H1 (cell line): ENCODE measurements around the gene PKD2. TPM values are rescaled to one million over a fixed set of nuclear protein-coding genes. Genes with fewer than 3 reads are reported as not detected.

Source experiments
- KDM5A ChIP-seq: fragments of 200-600 bp; IDR thresholded peaks from 2 replicates; pipeline ENCODE4 v1.7.1; 2012; ENCODE audit warnings: mild to moderate bottlenecking, low read length, inconsistent platforms, mixed read lengths
- RFX5 ChIP-seq: IDR thresholded peaks from 2 replicates; pipeline ENCODE4 v1.6.1; 2011; ENCODE audit warnings: low read depth, low read length, improper control_type of control experiment, borderline replicate concordance
- RNF2 ChIP-seq: fragments of 200-900, 300-1000 bp; sonication (generic); IDR thresholded peaks from 2 replicates; pipeline ENCODE4 v1.7.1; 2016; ENCODE audit warnings: borderline replicate concordance, low read depth, mild to moderate bottlenecking, antibody characterized with exemption, low read length; ENCODE audit not compliant: poor library complexity, severe bottlenecking; ENCODE audit errors: missing control alignments
- TCF12 ChIP-seq: IDR thresholded peaks from 2 replicates; pipeline ENCODE4 v1.6.1; 2011; ENCODE audit warnings: low read depth, mild to moderate bottlenecking, low read length
- polyA plus RNA-seq, 7 experiments: library from polyadenylated mRNA; depleted of rRNA in 3 of 7; stranded (reverse) in 5 of 7; unstranded in 2 of 7; fragments of >200 nt in 5 of 7; fragments of 200-250 nt in 2 of 7; gene quantifications; 1 replicate in 5 of 7; 2 replicates in 1 of 7; 4 replicates in 1 of 7; pipeline versions ENCODE4 v1.2.1 to v1.2.3, GENCODE V29; 2011 to 2013; ENCODE audit warnings: missing spikeins in 2 of 7, mixed read lengths in 2 of 7
- total RNA-seq: library from RNA; stranded (reverse); fragmentation: NEBNext Ultra II Directional; extraction: Animal tissue kit (Norgen Biotek cat#: 25700); gene quantifications from 2 replicates; pipeline ENCODE4 v1.2.1, GENCODE V29; 2021
- TF ChIP-seq, protein P1 (sequence below), 3 experiments: IDR thresholded peaks; 1 replicate in 2 of 3; 2 replicates in 1 of 3; pipeline versions ENCODE4 v1.5.1 to v1.6.1; 2011; ENCODE audit warnings: low read length in 3 of 3, mild to moderate bottlenecking in 3 of 3, inconsistent platforms in 2 of 3, low read depth in 1 of 3, moderate library complexity in 1 of 3; ENCODE audit not compliant: insufficient read depth in 1 of 3; ENCODE audit errors: control extremely low read depth in 1 of 3
- TF ChIP-seq, protein P2 (sequence below): fragments of 300-600 bp; sonication (generic); IDR thresholded peaks from 2 replicates; pipeline ENCODE4 v1.7.1; 2012; ENCODE audit warnings: low read length, moderate library complexity, mild to moderate bottlenecking, inconsistent platforms; ENCODE audit not compliant: insufficient replicate concordance

Gene PKD2
- total and polyA plus RNA-seq, 2 of the 8 experiments (the other 6 are each of a cell fraction or from before 2014, with no cell fraction given), result 16.0 to 32.0 TPM

DNA sequence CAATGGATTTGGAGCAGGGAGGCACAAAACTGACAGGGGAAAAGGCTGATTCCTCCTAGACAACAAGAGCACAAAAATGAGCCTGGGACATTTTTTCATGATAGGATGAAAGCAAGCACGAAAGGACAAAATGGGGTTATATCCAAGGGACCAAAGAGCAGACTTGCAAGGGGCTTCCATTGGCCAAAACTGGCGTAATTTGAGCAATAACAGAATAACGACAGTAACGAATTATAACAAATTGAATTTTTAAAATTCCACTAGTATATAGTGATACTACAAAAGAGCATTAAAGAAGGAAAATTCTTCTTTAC lies 21.6 kb upstream of the PKD2 start (continued):
- TF ChIP-seq, protein P1, sequence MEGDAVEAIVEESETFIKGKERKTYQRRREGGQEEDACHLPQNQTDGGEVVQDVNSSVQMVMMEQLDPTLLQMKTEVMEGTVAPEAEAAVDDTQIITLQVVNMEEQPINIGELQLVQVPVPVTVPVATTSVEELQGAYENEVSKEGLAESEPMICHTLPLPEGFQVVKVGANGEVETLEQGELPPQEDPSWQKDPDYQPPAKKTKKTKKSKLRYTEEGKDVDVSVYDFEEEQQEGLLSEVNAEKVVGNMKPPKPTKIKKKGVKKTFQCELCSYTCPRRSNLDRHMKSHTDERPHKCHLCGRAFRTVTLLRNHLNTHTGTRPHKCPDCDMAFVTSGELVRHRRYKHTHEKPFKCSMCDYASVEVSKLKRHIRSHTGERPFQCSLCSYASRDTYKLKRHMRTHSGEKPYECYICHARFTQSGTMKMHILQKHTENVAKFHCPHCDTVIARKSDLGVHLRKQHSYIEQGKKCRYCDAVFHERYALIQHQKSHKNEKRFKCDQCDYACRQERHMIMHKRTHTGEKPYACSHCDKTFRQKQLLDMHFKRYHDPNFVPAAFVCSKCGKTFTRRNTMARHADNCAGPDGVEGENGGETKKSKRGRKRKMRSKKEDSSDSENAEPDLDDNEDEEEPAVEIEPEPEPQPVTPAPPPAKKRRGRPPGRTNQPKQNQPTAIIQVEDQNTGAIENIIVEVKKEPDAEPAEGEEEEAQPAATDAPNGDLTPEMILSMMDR (IDR thresholded peaks at IDR 0.05; ENCODE audit: control extremely low read depth in 1 of 3, insufficient read depth in 1 of 3, low read depth in 1 of 3, low read length in 3 of 3), result no peak
- no peak for TF ChIP-seq TCF12
- no peak for TF ChIP-seq KDM5A
- TF ChIP-seq RFX5, result no peak
- TF ChIP-seq RNF2, result no peak
- TF ChIP-seq, protein P2, sequence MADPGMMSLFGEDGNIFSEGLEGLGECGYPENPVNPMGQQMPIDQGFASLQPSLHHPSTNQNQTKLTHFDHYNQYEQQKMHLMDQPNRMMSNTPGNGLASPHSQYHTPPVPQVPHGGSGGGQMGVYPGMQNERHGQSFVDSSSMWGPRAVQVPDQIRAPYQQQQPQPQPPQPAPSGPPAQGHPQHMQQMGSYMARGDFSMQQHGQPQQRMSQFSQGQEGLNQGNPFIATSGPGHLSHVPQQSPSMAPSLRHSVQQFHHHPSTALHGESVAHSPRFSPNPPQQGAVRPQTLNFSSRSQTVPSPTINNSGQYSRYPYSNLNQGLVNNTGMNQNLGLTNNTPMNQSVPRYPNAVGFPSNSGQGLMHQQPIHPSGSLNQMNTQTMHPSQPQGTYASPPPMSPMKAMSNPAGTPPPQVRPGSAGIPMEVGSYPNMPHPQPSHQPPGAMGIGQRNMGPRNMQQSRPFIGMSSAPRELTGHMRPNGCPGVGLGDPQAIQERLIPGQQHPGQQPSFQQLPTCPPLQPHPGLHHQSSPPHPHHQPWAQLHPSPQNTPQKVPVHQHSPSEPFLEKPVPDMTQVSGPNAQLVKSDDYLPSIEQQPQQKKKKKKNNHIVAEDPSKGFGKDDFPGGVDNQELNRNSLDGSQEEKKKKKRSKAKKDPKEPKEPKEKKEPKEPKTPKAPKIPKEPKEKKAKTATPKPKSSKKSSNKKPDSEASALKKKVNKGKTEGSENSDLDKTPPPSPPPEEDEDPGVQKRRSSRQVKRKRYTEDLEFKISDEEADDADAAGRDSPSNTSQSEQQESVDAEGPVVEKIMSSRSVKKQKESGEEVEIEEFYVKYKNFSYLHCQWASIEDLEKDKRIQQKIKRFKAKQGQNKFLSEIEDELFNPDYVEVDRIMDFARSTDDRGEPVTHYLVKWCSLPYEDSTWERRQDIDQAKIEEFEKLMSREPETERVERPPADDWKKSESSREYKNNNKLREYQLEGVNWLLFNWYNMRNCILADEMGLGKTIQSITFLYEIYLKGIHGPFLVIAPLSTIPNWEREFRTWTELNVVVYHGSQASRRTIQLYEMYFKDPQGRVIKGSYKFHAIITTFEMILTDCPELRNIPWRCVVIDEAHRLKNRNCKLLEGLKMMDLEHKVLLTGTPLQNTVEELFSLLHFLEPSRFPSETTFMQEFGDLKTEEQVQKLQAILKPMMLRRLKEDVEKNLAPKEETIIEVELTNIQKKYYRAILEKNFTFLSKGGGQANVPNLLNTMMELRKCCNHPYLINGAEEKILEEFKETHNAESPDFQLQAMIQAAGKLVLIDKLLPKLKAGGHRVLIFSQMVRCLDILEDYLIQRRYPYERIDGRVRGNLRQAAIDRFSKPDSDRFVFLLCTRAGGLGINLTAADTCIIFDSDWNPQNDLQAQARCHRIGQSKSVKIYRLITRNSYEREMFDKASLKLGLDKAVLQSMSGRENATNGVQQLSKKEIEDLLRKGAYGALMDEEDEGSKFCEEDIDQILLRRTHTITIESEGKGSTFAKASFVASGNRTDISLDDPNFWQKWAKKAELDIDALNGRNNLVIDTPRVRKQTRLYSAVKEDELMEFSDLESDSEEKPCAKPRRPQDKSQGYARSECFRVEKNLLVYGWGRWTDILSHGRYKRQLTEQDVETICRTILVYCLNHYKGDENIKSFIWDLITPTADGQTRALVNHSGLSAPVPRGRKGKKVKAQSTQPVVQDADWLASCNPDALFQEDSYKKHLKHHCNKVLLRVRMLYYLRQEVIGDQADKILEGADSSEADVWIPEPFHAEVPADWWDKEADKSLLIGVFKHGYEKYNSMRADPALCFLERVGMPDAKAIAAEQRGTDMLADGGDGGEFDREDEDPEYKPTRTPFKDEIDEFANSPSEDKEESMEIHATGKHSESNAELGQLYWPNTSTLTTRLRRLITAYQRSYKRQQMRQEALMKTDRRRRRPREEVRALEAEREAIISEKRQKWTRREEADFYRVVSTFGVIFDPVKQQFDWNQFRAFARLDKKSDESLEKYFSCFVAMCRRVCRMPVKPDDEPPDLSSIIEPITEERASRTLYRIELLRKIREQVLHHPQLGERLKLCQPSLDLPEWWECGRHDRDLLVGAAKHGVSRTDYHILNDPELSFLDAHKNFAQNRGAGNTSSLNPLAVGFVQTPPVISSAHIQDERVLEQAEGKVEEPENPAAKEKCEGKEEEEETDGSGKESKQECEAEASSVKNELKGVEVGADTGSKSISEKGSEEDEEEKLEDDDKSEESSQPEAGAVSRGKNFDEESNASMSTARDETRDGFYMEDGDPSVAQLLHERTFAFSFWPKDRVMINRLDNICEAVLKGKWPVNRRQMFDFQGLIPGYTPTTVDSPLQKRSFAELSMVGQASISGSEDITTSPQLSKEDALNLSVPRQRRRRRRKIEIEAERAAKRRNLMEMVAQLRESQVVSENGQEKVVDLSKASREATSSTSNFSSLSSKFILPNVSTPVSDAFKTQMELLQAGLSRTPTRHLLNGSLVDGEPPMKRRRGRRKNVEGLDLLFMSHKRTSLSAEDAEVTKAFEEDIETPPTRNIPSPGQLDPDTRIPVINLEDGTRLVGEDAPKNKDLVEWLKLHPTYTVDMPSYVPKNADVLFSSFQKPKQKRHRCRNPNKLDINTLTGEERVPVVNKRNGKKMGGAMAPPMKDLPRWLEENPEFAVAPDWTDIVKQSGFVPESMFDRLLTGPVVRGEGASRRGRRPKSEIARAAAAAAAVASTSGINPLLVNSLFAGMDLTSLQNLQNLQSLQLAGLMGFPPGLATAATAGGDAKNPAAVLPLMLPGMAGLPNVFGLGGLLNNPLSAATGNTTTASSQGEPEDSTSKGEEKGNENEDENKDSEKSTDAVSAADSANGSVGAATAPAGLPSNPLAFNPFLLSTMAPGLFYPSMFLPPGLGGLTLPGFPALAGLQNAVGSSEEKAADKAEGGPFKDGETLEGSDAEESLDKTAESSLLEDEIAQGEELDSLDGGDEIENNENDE, result no peak
- TF ChIP-seq, all 59 proteins: peak for 0
